GM12892 (cell line): ENCODE measurements around the gene PLEKHM3.

ENCODE experiments used
- POLR2A ChIP-seq: IDR thresholded peaks from 2 replicates; pipeline ENCODE4 v1.6.1; 2011; ENCODE audit warnings: low read depth, low read length, control low read depth
- POLR2AphosphoS5 ChIP-seq: IDR thresholded peaks from 2 replicates; pipeline ENCODE4 v1.6.1; 2011; ENCODE audit warnings: low read depth, low read length, control low read depth
- TAF1 ChIP-seq: IDR thresholded peaks from 2 replicates; pipeline ENCODE4 v1.6.1; 2011; ENCODE audit warnings: low read depth, mild to moderate bottlenecking, control low read depth, low read length, borderline replicate concordance

DNA sequence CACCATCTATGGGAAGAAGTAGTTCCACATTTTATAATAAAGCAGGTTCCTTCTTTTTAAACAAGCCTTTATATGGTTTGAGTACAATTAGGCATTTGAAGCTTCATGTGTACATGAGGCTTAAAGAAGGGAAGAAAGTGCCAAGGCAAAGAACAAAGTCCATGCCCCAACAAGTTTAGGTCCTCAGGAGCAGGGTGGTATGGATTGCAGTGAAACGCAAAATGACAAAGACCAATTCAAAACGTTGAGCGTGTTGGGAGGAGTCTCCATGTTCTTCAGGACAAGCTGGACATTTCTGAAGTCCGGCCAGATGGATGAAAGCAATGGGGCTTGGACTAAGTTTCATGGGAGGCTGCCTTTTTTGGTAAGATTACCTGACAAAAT lies 176.8 kb downstream of the PLEKHM3 start:
- TF ChIP-seq POLR2A (no peak), POLR2AphosphoS5 (no peak), TAF1 (no peak)
